Ascending aorta (tissue), 2 donors: ENCODE data around the gene FAM98C. TPM values are rescaled to one million over a fixed set of nuclear protein-coding genes. Genes with fewer than 3 reads are reported as not detected.

Experiments
- DNase-seq, 2 donors: peaks; one replicate each; pipeline ENCODE4 v3.0.0-alpha.2; 2019; ENCODE audit warnings: low spot score in 2 of 2
- H3K27ac ChIP-seq, 2 donors: fragments of 200-600 bp; sonication (generic); one replicate each; pipeline ENCODE4 v1.5.1; 2016 to 2017; ENCODE audit warnings: mild to moderate bottlenecking in 1 of 2
- H3K27me3 ChIP-seq: fragments of 200-600 bp; sonication (generic); one replicate; pipeline ENCODE4 v1.5.1; 2017
- H3K36me3 ChIP-seq, 2 donors: fragments of 200-600 bp; sonication (generic); one replicate each; pipeline ENCODE4 v1.5.1; 2016
- H3K4me1 ChIP-seq, 2 donors: fragments of 200-600 bp; sonication (generic); one replicate each; pipeline ENCODE4 v1.5.1; 2016 to 2017; ENCODE audit warnings: mild to moderate bottlenecking in 1 of 2
- H3K4me3 ChIP-seq, 2 donors: fragments of 200-600 bp; sonication (generic); one replicate each; pipeline ENCODE4 v1.5.1; 2016 to 2017; ENCODE audit warnings: mild to moderate bottlenecking in 1 of 2
- H3K9me3 ChIP-seq, 2 donors: fragments of 200-600 bp; sonication (generic); one replicate each; pipeline ENCODE4 v1.5.1; 2016
- intact Hi-C: fragments of 100-400 bp; cut with DNase I; formaldehyde crosslinking; loops from one replicate; pipeline ENCODE4 v1.15.1; 2023
- total RNA-seq: library from RNA; depleted of rRNA; stranded (reverse); fragments of >200 nt; gene quantifications from one replicate; pipeline ENCODE4 v1.1.0, GENCODE V29; 2016
- TF ChIP-seq, protein P1 (sequence below), 3 experiments: fragments of 200-600 bp in 2 of 3; fragments of 450-650 bp in 1 of 3; sonication (generic) in 2 of 3; IDR thresholded peaks; one replicate each; pipeline ENCODE4 v1.5.1; 2016 to 2019; ENCODE audit warnings: antibody characterized with exemption in 3 of 3, mild to moderate bottlenecking in 1 of 3, moderate library complexity in 1 of 3

Gene FAM98C
- total RNA-seq, 1 donor from 2014 or later, result 11.1 TPM

DNA sequence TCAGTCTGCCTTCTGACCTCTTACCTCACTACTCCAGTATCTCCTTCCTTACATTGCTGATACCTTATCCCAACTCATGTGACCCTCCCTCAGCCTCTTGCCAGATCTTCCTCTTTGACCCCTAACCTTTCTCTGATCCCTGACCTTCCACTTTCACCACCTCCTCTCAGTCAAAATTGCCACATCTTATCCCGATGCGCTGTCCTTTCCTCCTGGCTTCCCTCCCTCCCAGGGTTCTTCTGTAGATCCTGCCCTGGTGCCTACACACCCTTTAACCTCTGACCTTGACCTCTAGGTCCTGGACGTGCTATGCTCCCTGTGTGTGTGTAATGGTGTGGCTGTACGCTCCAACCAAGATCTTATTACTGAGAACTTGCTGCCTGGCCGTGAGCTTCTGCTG is 54.3 kb downstream of the FAM98C start:
- no peaks in the 10 kb centered on the region for H3K36me3 ChIP-seq
- no peaks in the 10 kb centered on the region for H3K4me1 ChIP-seq
- H3K27ac ChIP-seq, result no peak overlapping the region
- H3K27me3 ChIP-seq, result no peaks in the 10 kb centered on the region
- no peaks in the 10 kb centered on the region for H3K9me3 ChIP-seq
- DNase-seq, result no peak
- intact Hi-C loops, result no loop called here
- no peak overlapping the region for H3K4me3 ChIP-seq
- TF ChIP-seq, protein P1, sequence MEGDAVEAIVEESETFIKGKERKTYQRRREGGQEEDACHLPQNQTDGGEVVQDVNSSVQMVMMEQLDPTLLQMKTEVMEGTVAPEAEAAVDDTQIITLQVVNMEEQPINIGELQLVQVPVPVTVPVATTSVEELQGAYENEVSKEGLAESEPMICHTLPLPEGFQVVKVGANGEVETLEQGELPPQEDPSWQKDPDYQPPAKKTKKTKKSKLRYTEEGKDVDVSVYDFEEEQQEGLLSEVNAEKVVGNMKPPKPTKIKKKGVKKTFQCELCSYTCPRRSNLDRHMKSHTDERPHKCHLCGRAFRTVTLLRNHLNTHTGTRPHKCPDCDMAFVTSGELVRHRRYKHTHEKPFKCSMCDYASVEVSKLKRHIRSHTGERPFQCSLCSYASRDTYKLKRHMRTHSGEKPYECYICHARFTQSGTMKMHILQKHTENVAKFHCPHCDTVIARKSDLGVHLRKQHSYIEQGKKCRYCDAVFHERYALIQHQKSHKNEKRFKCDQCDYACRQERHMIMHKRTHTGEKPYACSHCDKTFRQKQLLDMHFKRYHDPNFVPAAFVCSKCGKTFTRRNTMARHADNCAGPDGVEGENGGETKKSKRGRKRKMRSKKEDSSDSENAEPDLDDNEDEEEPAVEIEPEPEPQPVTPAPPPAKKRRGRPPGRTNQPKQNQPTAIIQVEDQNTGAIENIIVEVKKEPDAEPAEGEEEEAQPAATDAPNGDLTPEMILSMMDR (IDR thresholded peaks at IDR 0.05), result no peak

DNA sequence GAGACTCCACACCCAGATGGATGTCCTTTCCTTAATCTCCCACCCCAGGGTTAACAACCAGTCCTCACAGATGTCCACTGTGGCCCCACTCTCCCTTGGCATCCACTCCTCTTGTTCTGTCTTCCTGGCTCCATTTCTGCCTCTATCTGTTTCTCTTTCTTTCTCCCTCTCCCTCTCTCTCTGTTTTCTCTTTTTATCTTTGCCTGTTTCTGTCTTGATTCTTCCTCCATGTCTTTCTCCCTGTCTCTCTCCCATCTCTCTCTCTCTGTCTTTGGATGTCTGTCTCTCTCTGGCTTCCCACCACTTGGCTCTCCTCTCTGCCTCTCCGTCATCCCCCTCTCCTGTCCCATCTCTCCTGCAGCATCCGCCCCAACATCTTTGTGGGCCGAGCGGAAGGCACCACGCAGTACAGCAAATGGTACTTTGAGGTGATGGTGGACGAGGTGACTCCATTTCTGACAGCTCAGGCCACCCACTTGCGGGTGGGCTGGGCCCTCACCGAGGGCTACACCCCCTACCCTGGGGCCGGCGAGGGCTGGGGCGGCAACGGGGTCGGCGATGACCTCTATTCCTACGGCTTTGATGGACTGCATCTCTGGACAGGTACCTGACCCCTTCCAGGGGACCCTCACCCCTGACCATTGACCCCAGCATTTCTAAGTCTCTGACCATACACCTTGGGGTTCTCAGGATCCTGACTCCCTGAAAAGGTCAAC is 55.0 kb downstream of the FAM98C start:
- no peak for DNase-seq
- H3K9me3 ChIP-seq, result no peaks in the 10 kb centered on the region
- no peak overlapping the region for H3K4me3 ChIP-seq
- H3K27ac ChIP-seq, result no peak overlapping the region
- intact Hi-C loops, result no loop called here
- TF ChIP-seq, protein P1 (IDR thresholded peaks at IDR 0.05), result no peak
- H3K27me3 ChIP-seq, result no peaks in the 10 kb centered on the region
- no peaks in the 10 kb centered on the region for H3K4me1 ChIP-seq
- H3K36me3 ChIP-seq, result no peaks in the 10 kb centered on the region

Other genes with a start within 250 kb of the FAM98C start
- gene DPF1, start 178.9 kb upstream of the FAM98C start, total RNA-seq, result not detected
- gene PPP1R14A, start 146.7 kb upstream of the FAM98C start, total RNA-seq, result 1,072 TPM
- gene SPINT2, start 138.5 kb upstream of the FAM98C start, total RNA-seq, result 193 TPM
- not detected for gene C19orf33, start 98.8 kb upstream of the FAM98C start, total RNA-seq
- gene YIF1B, start 87.1 kb upstream of the FAM98C start, total RNA-seq, result 24.7 TPM
- 22.8 TPM for gene KCNK6, start 83.2 kb upstream of the FAM98C start, total RNA-seq
- gene CATSPERG, start 67.3 kb upstream of the FAM98C start, total RNA-seq, result 2.9 TPM
- 235 TPM for gene PSMD8, start 28.5 kb upstream of the FAM98C start, total RNA-seq
- 46.9 TPM for gene GGN, start 15.1 kb upstream of the FAM98C start, total RNA-seq
- 18.3 TPM for gene SPRED3, start 14.4 kb upstream of the FAM98C start, total RNA-seq
- 0.64 TPM for gene RASGRP4, start 23.1 kb downstream of the FAM98C start, total RNA-seq
- gene RYR1, start 30.6 kb downstream of the FAM98C start, total RNA-seq, result 1.5 TPM
- gene MAP4K1, start 214.9 kb downstream of the FAM98C start, total RNA-seq, result 15.1 TPM
- 696 TPM for gene EIF3K, start 216.1 kb downstream of the FAM98C start, total RNA-seq
- 1,036 TPM for gene ACTN4, start 244.6 kb downstream of the FAM98C start, total RNA-seq